Measurements from ENCODE around the gene TLE3. TPM values are rescaled to one million over a fixed set of nuclear protein-coding genes. Genes with fewer than 3 reads are reported as not detected.

Gene TLE3
- total RNA-seq, 6 experiments from 2014 or later = 6.0 to 17.6 (median 13.8) TPM

- Mint-ChIP-seq H3K36me3 (ENCODE audit: low read depth) (no peaks in the 10 kb centered on the region), H3K4me3 (no peak overlapping the region), H3K4me1 (ENCODE audit: low read depth) (no peaks in the 10 kb centered on the region), H3K9me3 (no peaks in the 10 kb centered on the region), H3K27ac (no peak overlapping the region), H3K27me3 (ENCODE audit: insufficient read depth) (peaks cover 63% of the 10 kb centered on the region)
- no peak for TF ChIP-seq CTCF (IDR thresholded peaks at IDR 0.05)
- no peak for DNase-seq
These were observed 81.2 kb downstream of the TLE3 start for GRCh38 chr15:70016511-70016994.

- Mint-ChIP-seq H3K4me1 (ENCODE audit: low read depth) (no peaks in the 10 kb centered on the region), H3K4me3 (no peak overlapping the region), H3K27ac (no peak overlapping the region), H3K36me3 (ENCODE audit: low read depth) (no peaks in the 10 kb centered on the region), H3K27me3 (ENCODE audit: insufficient read depth) (peaks cover 59% of the 10 kb centered on the region), H3K9me3 (no peaks in the 10 kb centered on the region)
- no peak for TF ChIP-seq CTCF (IDR thresholded peaks at IDR 0.05)
- no peak for DNase-seq
These were observed 82.7 kb downstream of the TLE3 start for GRCh38 chr15:70014860-70015490.

- DNase-seq = no peak
- no peaks in the 10 kb centered on the region for H3K9me3 Mint-ChIP-seq
- no peak overlapping the region for H3K27ac Mint-ChIP-seq
- H3K27me3 Mint-ChIP-seq (ENCODE audit: insufficient read depth) = peaks cover 56% of the 10 kb centered on the region
- no peak for TF ChIP-seq CTCF (IDR thresholded peaks at IDR 0.05)
- H3K4me1 Mint-ChIP-seq (ENCODE audit: low read depth) = no peaks in the 10 kb centered on the region
- no peak overlapping the region for H3K4me3 Mint-ChIP-seq
- H3K36me3 Mint-ChIP-seq (ENCODE audit: low read depth) = no peaks in the 10 kb centered on the region
These were observed 83.4 kb downstream of the TLE3 start for GRCh38 chr15:70014331-70014730.

- no peak for DNase-seq
- Mint-ChIP-seq H3K27me3 (ENCODE audit: insufficient read depth) (peaks cover 60% of the 10 kb centered on the region), H3K9me3 (no peaks in the 10 kb centered on the region), H3K36me3 (ENCODE audit: low read depth) (no peaks in the 10 kb centered on the region), H3K4me3 (no peak overlapping the region), H3K4me1 (ENCODE audit: low read depth) (no peaks in the 10 kb centered on the region), H3K27ac (no peak overlapping the region)
- no peak for TF ChIP-seq CTCF (IDR thresholded peaks at IDR 0.05)
These were observed 83.9 kb downstream of the TLE3 start for GRCh38 chr15:70013656-70014313.

GRCh38 chr15:70012895-70013294 is 84.8 kb downstream of the TLE3 start:
- DNase-seq = no peak
- Mint-ChIP-seq H3K9me3 (no peaks in the 10 kb centered on the region), H3K27ac (no peak overlapping the region), H3K4me1 (ENCODE audit: low read depth) (no peaks in the 10 kb centered on the region), H3K4me3 (no peak overlapping the region), H3K27me3 (ENCODE audit: insufficient read depth) (peaks cover 54% of the 10 kb centered on the region), H3K36me3 (ENCODE audit: low read depth) (no peaks in the 10 kb centered on the region)
- no peak for TF ChIP-seq CTCF (IDR thresholded peaks at IDR 0.05)

All from HFFc6 (cell line).